ENCODE data around the gene RPTOR.

RPTOR gene

DNA sequence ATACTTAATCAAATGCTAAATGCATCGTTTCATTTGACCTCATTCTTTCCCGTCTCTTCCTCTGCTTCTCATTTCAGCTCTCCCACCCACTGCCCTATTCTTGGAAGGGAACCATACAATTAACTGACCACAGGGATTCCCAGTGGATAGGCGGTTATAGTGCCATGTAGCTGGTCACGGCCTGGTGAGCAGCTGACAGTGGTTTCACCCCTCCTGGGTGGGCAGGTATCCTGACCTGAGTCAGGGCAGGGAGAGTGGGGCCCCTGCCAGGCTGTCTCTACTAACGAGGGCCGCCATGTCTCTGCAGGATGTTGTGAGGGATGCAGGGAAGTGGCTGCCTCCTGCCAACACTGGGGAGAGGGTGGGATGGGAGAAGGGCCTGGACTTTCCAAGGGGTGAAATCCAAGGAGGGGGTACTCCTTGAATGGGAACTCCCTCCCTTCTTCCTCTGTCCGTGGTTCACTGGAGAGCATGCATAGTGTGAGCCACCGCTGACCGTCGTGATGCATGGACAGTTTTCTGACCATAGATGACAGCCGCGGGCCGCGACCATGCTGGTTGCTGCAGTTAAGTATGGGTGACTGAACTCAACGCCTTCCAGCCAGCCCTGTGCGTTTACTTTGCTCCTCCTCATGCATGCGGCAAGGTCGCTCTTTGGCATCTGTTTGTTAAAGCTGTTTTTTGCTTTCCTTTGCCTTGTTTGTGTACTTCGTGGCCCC lies 95.9 kb downstream of the RPTOR start:
- no peak for DNase-seq (ENCODE audit: low read depth in 2 of 2)

- no peak for DNase-seq (ENCODE audit: low read depth in 2 of 2)
Measured at GRCh38 chr17:80643326-80644099, 98.9 kb downstream of the RPTOR start.

- DNase-seq (ENCODE audit: low read depth in 2 of 2), result no peak
Measured at GRCh38 chr17:80644536-80644935, 99.9 kb downstream of the RPTOR start.

GRCh38 chr17:80645706-80646325 lies 101.2 kb downstream of the RPTOR start:
- DNase-seq (ENCODE audit: low read depth in 2 of 2), result no peak

GRCh38 chr17:80646328-80646727 lies 101.7 kb downstream of the RPTOR start:
- DNase-seq (ENCODE audit: low read depth in 2 of 2), result no peak

DNA sequence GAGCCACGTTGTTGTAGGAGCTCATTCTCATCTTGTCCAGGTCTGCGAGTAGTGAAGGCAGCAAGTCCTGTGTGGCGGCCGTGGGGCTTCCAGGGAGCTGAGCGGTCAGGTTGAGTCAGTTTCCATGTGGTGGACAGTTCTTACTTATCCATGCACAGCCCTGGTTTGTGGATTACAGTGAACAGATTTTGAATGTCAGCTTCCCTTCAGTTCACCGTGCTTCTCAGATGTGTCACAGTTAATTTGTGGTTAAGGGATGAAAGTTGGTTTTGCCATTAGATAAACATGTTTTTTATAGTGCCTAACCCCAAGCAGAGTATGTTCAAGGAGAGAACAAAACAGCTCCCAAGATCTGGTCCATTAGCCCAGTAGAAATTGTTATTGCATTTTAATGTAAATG lies 103.1 kb downstream of the RPTOR start:
- DNase-seq (ENCODE audit: low read depth in 2 of 2), result no peak

DNA sequence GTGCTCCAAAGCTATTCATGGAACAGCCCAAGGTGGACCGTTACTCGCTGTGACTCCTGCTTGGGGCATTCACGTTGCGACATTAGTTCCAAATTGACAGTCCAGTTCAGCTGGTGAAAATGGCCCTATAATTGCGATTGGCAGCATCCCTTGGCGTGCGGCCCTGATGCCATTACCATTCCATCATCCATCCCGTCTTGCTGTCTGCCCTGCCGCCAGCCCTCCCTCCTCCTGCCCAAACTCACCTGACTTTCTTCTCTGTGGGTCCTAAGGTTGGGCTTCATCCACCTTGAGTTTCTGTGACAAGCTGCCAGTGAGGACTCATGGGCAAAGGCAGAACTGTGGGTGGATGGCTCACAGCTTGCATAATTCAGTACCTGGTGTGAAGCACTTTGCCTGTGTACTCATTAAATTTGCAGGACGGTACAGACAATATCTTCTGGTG lies 104.6 kb downstream of the RPTOR start:
- DNase-seq (ENCODE audit: low read depth in 2 of 2), result peak in 1 of 2 donors; percentile 10

DNA sequence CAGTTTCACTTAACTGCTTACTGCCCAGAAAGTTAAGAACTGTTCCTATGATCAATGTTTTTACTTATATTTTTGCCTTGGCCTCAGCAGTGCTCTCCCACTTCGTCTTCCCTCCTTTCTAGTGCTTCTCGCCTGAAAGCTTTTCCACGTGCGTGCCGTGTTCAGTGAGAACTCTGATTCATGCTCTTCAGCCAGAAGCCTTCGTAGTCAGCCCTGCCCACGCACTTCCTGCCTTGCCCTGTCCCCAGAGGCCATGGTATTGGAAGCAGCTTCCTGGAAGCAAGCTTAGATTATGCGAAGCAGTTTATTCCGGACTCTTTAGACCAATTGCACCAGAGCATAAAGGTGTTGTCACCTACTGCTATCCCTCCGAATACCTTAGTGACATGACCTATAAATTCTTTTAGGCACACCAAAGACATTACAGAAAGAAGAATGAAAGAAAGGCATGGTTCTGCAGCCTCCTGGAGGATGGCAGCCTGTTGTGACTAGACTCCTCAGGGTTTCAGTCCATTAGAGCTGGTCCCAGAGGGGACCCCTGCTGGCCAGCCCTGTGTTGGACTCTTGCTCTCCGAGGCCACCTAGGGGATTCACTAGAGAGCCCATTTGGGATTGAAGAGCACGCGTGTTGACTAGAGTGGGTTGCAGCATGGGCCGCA lies 105.2 kb downstream of the RPTOR start:
- peak; percentile 82 to 83 for DNase-seq (ENCODE audit: low read depth in 2 of 2)

DNA sequence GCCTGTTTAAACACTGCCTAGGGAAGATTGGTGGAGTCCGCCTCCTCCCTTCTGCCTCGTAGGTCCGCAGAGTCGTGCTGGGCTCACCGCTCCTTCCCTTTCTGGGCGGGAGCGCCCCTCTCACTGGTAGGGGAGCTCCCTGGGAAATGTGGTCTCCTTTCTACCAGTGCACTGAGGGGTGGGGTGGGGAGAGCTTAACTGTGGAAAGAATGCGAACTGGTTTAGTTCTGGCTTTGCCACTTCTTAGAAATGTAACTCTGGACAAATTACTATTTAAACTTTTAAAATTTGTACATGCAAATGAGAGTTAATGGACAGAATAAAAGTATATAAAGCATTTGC lies 105.7 kb downstream of the RPTOR start:
- no peak for DNase-seq (ENCODE audit: low read depth in 2 of 2)

- no peak for DNase-seq (ENCODE audit: low read depth in 2 of 2)
Measured at GRCh38 chr17:80650751-80651518, 106.3 kb downstream of the RPTOR start.

GRCh38 chr17:80652756-80653330 lies 108.2 kb downstream of the RPTOR start:
- DNase-seq (ENCODE audit: low read depth in 2 of 2), result no peak

DNA sequence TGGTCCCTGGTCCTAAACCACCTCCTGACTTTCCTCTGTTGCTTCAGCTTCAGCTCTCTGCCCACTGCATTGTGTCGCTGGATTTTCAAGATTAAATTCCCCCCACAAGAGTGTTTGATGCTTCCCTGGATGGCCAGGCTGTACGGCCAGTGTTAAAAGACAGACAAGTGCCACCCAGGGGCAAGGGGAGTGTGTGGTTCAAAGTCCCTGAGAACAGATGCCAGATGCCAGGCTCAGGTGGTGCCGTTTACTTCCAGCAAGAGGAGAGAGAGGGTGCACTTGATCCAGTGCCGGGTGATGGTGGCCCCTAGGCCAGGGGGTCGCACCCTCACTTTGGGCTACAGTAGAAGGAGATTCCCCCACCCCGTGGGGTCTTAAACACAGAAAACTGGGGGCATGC lies 109.2 kb downstream of the RPTOR start:
- DNase-seq (ENCODE audit: low read depth in 2 of 2), result no peak

GRCh38 chr17:80655608-80656007 lies 111.0 kb downstream of the RPTOR start:
- DNase-seq (ENCODE audit: low read depth in 2 of 2), result no peak

GRCh38 chr17:80656590-80656989 lies 112.0 kb downstream of the RPTOR start:
- no peak for DNase-seq (ENCODE audit: low read depth in 2 of 2)

- no peak for DNase-seq (ENCODE audit: low read depth in 2 of 2)
Measured at GRCh38 chr17:80657561-80657960, 112.9 kb downstream of the RPTOR start.

DNA sequence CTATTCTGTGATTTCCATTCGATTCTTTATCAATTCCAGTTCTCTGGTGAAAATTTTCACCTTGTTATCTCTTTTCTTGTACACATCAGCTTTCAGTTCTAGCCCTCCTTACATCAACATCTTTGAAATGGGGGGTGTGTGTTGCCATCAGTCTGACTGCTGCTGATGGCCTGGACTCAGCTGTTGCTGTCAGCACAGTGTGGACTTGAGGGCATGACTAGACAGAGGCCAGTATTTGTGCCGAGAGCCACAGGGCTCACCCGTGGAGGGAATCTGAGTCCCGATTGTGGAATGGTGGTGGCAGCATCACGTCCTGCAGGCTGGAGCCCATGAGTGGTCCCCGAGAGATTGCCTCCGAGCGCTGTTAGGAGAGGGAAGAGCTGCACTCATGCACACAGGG lies 114.2 kb downstream of the RPTOR start:
- no peak for DNase-seq (ENCODE audit: low read depth in 2 of 2)

GRCh38 chr17:80659651-80660050 lies 115.0 kb downstream of the RPTOR start:
- DNase-seq (ENCODE audit: low read depth in 2 of 2), result no peak

- DNase-seq (ENCODE audit: low read depth in 2 of 2), result no peak
Measured at GRCh38 chr17:80660527-80661198, 116.0 kb downstream of the RPTOR start.

- DNase-seq (ENCODE audit: low read depth in 2 of 2), result no peak
Measured at GRCh38 chr17:80662557-80662956, 117.9 kb downstream of the RPTOR start.

DNA sequence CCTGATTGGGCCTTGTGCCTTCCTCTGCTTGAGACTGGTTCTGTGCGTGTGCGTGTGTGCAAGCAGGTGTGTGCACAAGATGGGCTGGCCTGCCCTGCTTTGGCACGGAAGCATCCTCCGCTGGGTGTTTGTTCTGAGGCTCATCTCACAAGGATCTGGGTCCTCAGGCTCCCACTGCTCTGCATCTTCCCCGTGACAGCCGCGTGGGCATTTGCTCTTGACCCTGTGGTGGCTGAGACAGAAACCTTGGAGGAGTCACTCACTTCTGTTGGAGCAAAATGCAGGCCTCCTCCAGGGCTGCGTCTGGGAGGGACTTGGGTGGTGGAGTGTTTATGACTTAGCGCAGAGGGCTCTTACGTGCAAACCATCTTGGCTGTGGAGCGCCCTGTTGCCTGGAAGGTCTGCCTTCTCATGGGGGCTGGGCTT lies 119.2 kb downstream of the RPTOR start:
- peak; percentile 24 to 27 for DNase-seq (ENCODE audit: low read depth in 2 of 2)

All from stimulated activated CD4-positive, alpha-beta T cell treated with anti-CD3 and anti-CD28 coated beads, Interleukin-15, amount 100 ng/mL, for 48 hours (primary cell).